HepG2 (cell line): Measurements from ENCODE around the gene S1PR2. TPM values are rescaled to one million over a fixed set of nuclear protein-coding genes. Genes with fewer than 3 reads are reported as not detected.

Source experiments
- ATF3 ChIP-seq: sonication (generic); formaldehyde crosslinking; IDR thresholded peaks from 2 replicates; pipeline ENCODE4 v1.4.0; 2020; ENCODE audit warnings: missing genetic modification reagents
- ATF6 ChIP-seq: sonication (generic); formaldehyde crosslinking; conservative IDR thresholded peaks from 2 replicates; pipeline ENCODE4 v1.4.0; 2020; ENCODE audit warnings: missing genetic modification reagents
- CBX1 ChIP-seq: IDR thresholded peaks from one replicate; pipeline ENCODE4 v1.6.1; 2016; ENCODE audit warnings: antibody characterized with exemption, low read depth
- CHD4 ChIP-seq: fragments of 200-600 bp; sonication (generic); IDR thresholded peaks from 2 replicates; pipeline ENCODE4 v1.7.0; 2017; ENCODE audit warnings: mild to moderate bottlenecking, low read length, borderline replicate concordance
- GFI1 ChIP-seq: sonication (generic); formaldehyde crosslinking; IDR thresholded peaks from 2 replicates; pipeline ENCODE4 v1.5.0; 2020; ENCODE audit warnings: missing genetic modification reagents, mild to moderate bottlenecking, borderline replicate concordance
- HMG20B ChIP-seq: conservative IDR thresholded peaks from 2 replicates; pipeline ENCODE4 v1.6.1; 2016; ENCODE audit warnings: missing genetic modification reagents, missing compliant biosample characterization
- HOMEZ ChIP-seq: IDR thresholded peaks from 2 replicates; pipeline ENCODE4 v1.6.1; 2016; ENCODE audit warnings: low read depth
- HOXA9 ChIP-seq: sonication (generic); formaldehyde crosslinking; IDR thresholded peaks from 2 replicates; pipeline ENCODE4 v1.8.1; 2022; ENCODE audit warnings: missing genetic modification reagents, mild to moderate bottlenecking, moderate library complexity, borderline replicate concordance
- JUN ChIP-seq: sonication (generic); formaldehyde crosslinking; IDR thresholded peaks from 2 replicates; pipeline ENCODE4 v1.4.0; 2020; ENCODE audit warnings: mild to moderate bottlenecking, missing genetic modification reagents
- KLF16 ChIP-seq, 2 experiments: sonication (generic) in 1 of 2; formaldehyde crosslinking in 1 of 2; IDR thresholded peaks; 2 replicates each; pipeline versions ENCODE4 v1.6.1 to v1.8.0; 2016 to 2023; ENCODE audit warnings: missing genetic modification reagents in 2 of 2, missing compliant biosample characterization in 1 of 2
- LCORL ChIP-seq, 2 experiments: fragments of 450-650 bp in 1 of 2; sonication (generic) in 1 of 2; formaldehyde crosslinking in 1 of 2; IDR thresholded peaks; 2 replicates each; pipeline versions ENCODE4 v1.5.0 to v1.6.1; 2017 to 2020; ENCODE audit warnings: antibody characterized with exemption in 1 of 2, missing genetic modification reagents in 1 of 2
- NCOA1 ChIP-seq: sonication (generic); formaldehyde crosslinking; IDR thresholded peaks from 2 replicates; pipeline ENCODE4 v1.9.0; 2021; ENCODE audit warnings: missing genetic modification reagents
- PHF20 ChIP-seq: sonication (generic); formaldehyde crosslinking; IDR thresholded peaks from 2 replicates; pipeline ENCODE4 v1.5.0; 2020; ENCODE audit warnings: mild to moderate bottlenecking, missing genetic modification reagents
- POGZ ChIP-seq: sonication (generic); formaldehyde crosslinking; IDR thresholded peaks from 2 replicates; pipeline ENCODE4 v1.4.0; 2020; ENCODE audit warnings: mild to moderate bottlenecking, missing genetic modification reagents
- RBAK ChIP-seq: sonication (generic); formaldehyde crosslinking; IDR thresholded peaks from 2 replicates; pipeline ENCODE4 v1.5.1; 2020; ENCODE audit warnings: mild to moderate bottlenecking, missing genetic modification reagents
- SRSF9 ChIP-seq: fragments of 200-400 bp; formaldehyde crosslinking; IDR thresholded peaks from 2 replicates; pipeline ENCODE4 v1.6.1; 2018; ENCODE audit warnings: borderline replicate concordance, mild to moderate bottlenecking, low read depth, low read length; ENCODE audit not compliant: insufficient read depth, poor library complexity, severe bottlenecking
- TBX2 ChIP-seq: sonication (generic); formaldehyde crosslinking; IDR thresholded peaks from 2 replicates; pipeline ENCODE4 v1.5.0; 2020; ENCODE audit warnings: missing genetic modification reagents, mild to moderate bottlenecking, borderline replicate concordance
- TFAP4 ChIP-seq: sonication (generic); IDR thresholded peaks from 2 replicates; pipeline ENCODE4 v1.6.1; 2016; ENCODE audit warnings: low read depth, borderline replicate concordance
- ZGPAT ChIP-seq: IDR thresholded peaks from 2 replicates; pipeline ENCODE4 v1.6.1; 2016; ENCODE audit warnings: mild to moderate bottlenecking
- ZMYM3 ChIP-seq: sonication (generic); formaldehyde crosslinking; IDR thresholded peaks from 2 replicates; pipeline ENCODE4 v1.5.1; 2020; ENCODE audit warnings: mild to moderate bottlenecking, missing genetic modification reagents
- ZNF441 ChIP-seq: sonication (generic); formaldehyde crosslinking; IDR thresholded peaks from 2 replicates; pipeline ENCODE4 v1.7.0; 2021; ENCODE audit warnings: missing genetic modification reagents, borderline replicate concordance
- ZNF672 ChIP-seq: sonication (generic); formaldehyde crosslinking; IDR thresholded peaks from 2 replicates; pipeline ENCODE4 v1.8.1; 2022; ENCODE audit warnings: missing genetic modification reagents
- ZNF782 ChIP-seq: sonication (generic); formaldehyde crosslinking; IDR thresholded peaks from 2 replicates; pipeline ENCODE4 v1.4.0; 2020; ENCODE audit warnings: missing genetic modification reagents, mild to moderate bottlenecking, borderline replicate concordance
- polyA plus RNA-seq, 8 experiments: library from polyadenylated mRNA; depleted of rRNA in 3 of 8; stranded (reverse) in 7 of 8; unstranded in 1 of 8; fragments of >200 nt; fragmentation: Illumina TruSeq in 4 of 8; extraction: Trizol in 4 of 8; gene quantifications; 2 replicates each; pipeline versions ENCODE4 v1.2.1 to v1.2.3, GENCODE V29; 2011 to 2016; ENCODE audit warnings: low read depth in 4 of 8, missing spikeins in 1 of 8, mixed read lengths in 1 of 8; ENCODE audit not compliant: insufficient read depth in 1 of 8
- total RNA-seq, 5 experiments: library from RNA; depleted of rRNA; stranded (reverse); fragments of >200 nt; fragmentation: Illumina TruSeq; extraction: Trizol; gene quantifications; 2 replicates each; pipeline ENCODE4 v1.2.3, GENCODE V29; 2016; ENCODE audit warnings: low read depth in 1 of 5

S1PR2 gene
- total and polyA plus RNA-seq, 2 of the 13 experiments (the other 11 are each of a cell fraction or from before 2014, with no cell fraction given), result 0.91 to 1.3 TPM

GRCh38 chr19:10251792-10252694, 20.9 kb upstream of the S1PR2 start, which contains the start of gene MRPL4 (continued):
- TF ChIP-seq ATF6, result no peak
- no peak for TF ChIP-seq JUN (CRISPR knock-in tag)
- TF ChIP-seq ZNF782, result peak; percentile 71; the same call in 1 of the 2 replicates
- no peak for TF ChIP-seq ZNF672
- TF ChIP-seq HMG20B, result no peak
- TF ChIP-seq POGZ (CRISPR knock-in tag), result peak; percentile 93
- TF ChIP-seq ZNF441 (CRISPR knock-in tag), result peak; percentile 77; the same call in 1 of the 2 replicates
- no peak for TF ChIP-seq RBAK (CRISPR knock-in tag)
- TF ChIP-seq LCORL (IDR thresholded peaks at IDR 0.05), result no peak
- peak; percentile 86 for TF ChIP-seq LCORL (CRISPR knock-in tag; IDR thresholded peaks at IDR 0.05)
- TF ChIP-seq SRSF9, result no peak
- TF ChIP-seq ATF3 (CRISPR knock-in tag), result no peak
- TF ChIP-seq PHF20 (CRISPR knock-in tag), result peak; percentile 99
- TF ChIP-seq HOXA9 (CRISPR knock-in tag), result 0 out of 2 replicates have a peak, but pooled peaks have one; percentile 45
- peak; percentile 63 to 86; a peak in 3 of 4 replicates for TF ChIP-seq KLF16 (CRISPR knock-in tag; IDR thresholded peaks at IDR 0.05)
- no peak for TF ChIP-seq CHD4
- TF ChIP-seq HOMEZ (CRISPR knock-in tag), result peak; percentile 40; the same call in 1 of the 2 replicates
- TF ChIP-seq GFI1 (CRISPR knock-in tag), result peak; percentile 18; the same call in 1 of the 2 replicates
- TF ChIP-seq NCOA1, result peak; percentile 94
- TF ChIP-seq TFAP4, result peak; percentile 38; the same call in 1 of the 2 replicates
- peak; percentile 56 for TF ChIP-seq CBX1
- peak; percentile 94; the same call in 1 of the 2 replicates for TF ChIP-seq ZGPAT (CRISPR knock-in tag)
- TF ChIP-seq ZMYM3 (CRISPR knock-in tag), result no peak; the same call in 1 of the 2 replicates
- peak; percentile 92 for TF ChIP-seq TBX2
